H1 (cell line): ENCODE results near the gene TP53BP2. TPM values are rescaled to one million over a fixed set of nuclear protein-coding genes. Genes with fewer than 3 reads are reported as not detected.

Source experiments
- CTCF ChIA-PET: fragments of 300-600 bp; sonication (Branson Sonifier 250); formaldehyde crosslinking; loops from one replicate; lab custom pipeline; 2021; ENCODE audit not compliant: partially characterized antibody; lab: Charles Lee
- POLR2A ChIA-PET: fragments of 300-600 bp; sonication (Branson Sonifier 250); formaldehyde crosslinking; loops from one replicate; lab custom pipeline; 2021; ENCODE audit warnings: inconsistent platforms; ENCODE audit not compliant: partially characterized antibody; lab: Charles Lee
- DNase-seq, 2 experiments: peaks; one replicate each; pipeline versions ENCODE4 v3.0.0 to v3.0.0-alpha.2; 2010 to 2022; ENCODE audit warnings: low spot score in 2 of 2, low read depth in 1 of 2, mixed read lengths in 1 of 2
- FAIRE-seq: peaks from 2 replicates; lab custom pipeline; 2011; peaks lifted over from hg19 to GRCh38; lab: Jason Lieb, UNC
- H2AFZ ChIP-seq: 2 replicates; pipeline ENCODE4 v1.8.1; 2012; ENCODE audit warnings: low read length, inconsistent platforms
- H2AK5ac ChIP-seq: 2 replicates; pipeline ENCODE4 v1.6.1; 2013; ENCODE audit warnings: low read depth, low read length
- H2BK120ac ChIP-seq: replicated peaks from 2 replicates; pipeline ENCODE3; 2013; ENCODE audit warnings: low read depth, low read length, inconsistent platforms
- H2BK12ac ChIP-seq: 2 replicates; pipeline ENCODE4 v1.6.1; 2013; ENCODE audit warnings: low read depth, low read length
- H2BK15ac ChIP-seq: 2 replicates; pipeline ENCODE4 v1.6.1; 2013; ENCODE audit warnings: low read length
- H2BK20ac ChIP-seq: 2 replicates; pipeline ENCODE4 v1.6.1; 2013; ENCODE audit warnings: low read length
- H2BK5ac ChIP-seq: 2 replicates; pipeline ENCODE4 v1.6.1; 2013; ENCODE audit warnings: low read depth, low read length
- H3K14ac ChIP-seq: 2 replicates; pipeline ENCODE4 v1.6.1; 2013; ENCODE audit warnings: inconsistent platforms; ENCODE audit not compliant: insufficient read length
- H3K18ac ChIP-seq: 2 replicates; pipeline ENCODE4 v1.6.1; 2013; ENCODE audit warnings: low read length; ENCODE audit errors: extremely low read depth
- H3K23ac ChIP-seq: 2 replicates; pipeline ENCODE4 v1.6.1; 2013; ENCODE audit warnings: inconsistent platforms; ENCODE audit not compliant: insufficient read length
- H3K23me2 ChIP-seq: 2 replicates; pipeline ENCODE4 v1.6.1; 2013; ENCODE audit warnings: low read depth, low read length
- H3K27ac ChIP-seq: 2 replicates; pipeline ENCODE4 v1.6.1; 2011; ENCODE audit warnings: low read depth, low read length, inconsistent platforms
- H3K27me3 ChIP-seq, 4 experiments: replicated peaks in 1 of 4; 1 replicate in 1 of 4; 2 replicates in 3 of 4; pipeline versions ENCODE4 v1.6.1 to v1.8.1; 2011 to 2013; ENCODE audit warnings: low read length in 3 of 4, mild to moderate bottlenecking in 3 of 4, inconsistent platforms in 2 of 4, mixed read lengths in 2 of 4, moderate library complexity in 1 of 4; ENCODE audit not compliant: control insufficient read depth in 3 of 4, insufficient read depth in 3 of 4; ENCODE audit errors: extremely low read depth in 1 of 4
- H3K36me3 ChIP-seq, 4 experiments: 2 replicates each; pipeline versions ENCODE4 v1.6.1 to v1.8.1; 2011 to 2013; ENCODE audit warnings: mild to moderate bottlenecking in 4 of 4, low read length in 3 of 4, moderate library complexity in 2 of 4, control low read depth in 1 of 4, inconsistent platforms in 1 of 4; ENCODE audit not compliant: insufficient read depth in 4 of 4, control insufficient read depth in 2 of 4
- H3K4ac ChIP-seq: replicated peaks from 2 replicates; pipeline ENCODE3; 2013; ENCODE audit warnings: low read length, low read depth, mixed read lengths, inconsistent platforms; ENCODE audit not compliant: insufficient read length
- H3K4me1 ChIP-seq, 4 experiments: replicated peaks in 1 of 4; 1 replicate in 1 of 4; 2 replicates in 3 of 4; pipeline versions ENCODE4 v1.6.1 to v1.8.1; 2011 to 2013; ENCODE audit warnings: low read length in 3 of 4, inconsistent platforms in 2 of 4, mixed read lengths in 1 of 4; ENCODE audit not compliant: insufficient read depth in 4 of 4, control insufficient read depth in 3 of 4
- H3K4me2 ChIP-seq, 2 experiments: 2 replicates each; pipeline versions ENCODE4 v1.6.1 to v1.8.1; 2011 to 2013; ENCODE audit warnings: low read depth in 2 of 2, low read length in 2 of 2, control low read depth in 1 of 2, inconsistent platforms in 1 of 2, mild to moderate bottlenecking in 1 of 2; ENCODE audit not compliant: insufficient read depth in 1 of 2
- H3K4me3 ChIP-seq, 4 experiments: fragments of 200-600, 300-600 bp in 1 of 4; sonication (generic), shearing (Covaris generic), sonication (Bioruptor Twin) in 1 of 4; 2 replicates each; pipeline versions ENCODE4 v1.5.1 to v1.8.1; 2011 to 2016; ENCODE audit warnings: low read length in 4 of 4, low read depth in 3 of 4, control low read depth in 2 of 4, inconsistent platforms in 2 of 4, mild to moderate bottlenecking in 2 of 4, mixed read lengths in 1 of 4, moderate library complexity in 1 of 4; ENCODE audit not compliant: insufficient read depth in 2 of 4; ENCODE audit errors: extremely low read depth in 1 of 4
- H3K56ac ChIP-seq: replicated peaks from 2 replicates; pipeline ENCODE3; 2013; ENCODE audit warnings: low read depth, mild to moderate bottlenecking, mixed read lengths, low read length, inconsistent platforms; ENCODE audit not compliant: insufficient read length
- H3K79me1 ChIP-seq: 2 replicates; pipeline ENCODE4 v1.6.1; 2013; ENCODE audit warnings: low read depth, low read length, control low read depth
- H3K79me2 ChIP-seq, 2 experiments: 2 replicates each; pipeline versions ENCODE4 v1.6.1 to v1.8.1; 2012 to 2013; ENCODE audit warnings: low read length in 2 of 2, mild to moderate bottlenecking in 2 of 2, inconsistent platforms in 1 of 2; ENCODE audit not compliant: insufficient read depth in 2 of 2, control insufficient read depth in 1 of 2
- H3K9ac ChIP-seq, 4 experiments: replicated peaks in 1 of 4; 1 replicate in 1 of 4; 2 replicates in 3 of 4; pipeline versions ENCODE4 v1.6.1 to v1.8.1; 2011 to 2013; ENCODE audit warnings: low read depth in 3 of 4, low read length in 3 of 4, control low read depth in 2 of 4, mild to moderate bottlenecking in 2 of 4, moderate library complexity in 2 of 4, inconsistent platforms in 1 of 4; ENCODE audit errors: extremely low read depth in 1 of 4
- H3K9me3 ChIP-seq, 2 experiments: 2 replicates each; pipeline versions ENCODE4 v1.6.1 to v1.8.1; 2012 to 2013; ENCODE audit warnings: mild to moderate bottlenecking in 2 of 2, moderate library complexity in 2 of 2, control low read depth in 1 of 2, inconsistent platforms in 1 of 2, low read depth in 1 of 2, low read length in 1 of 2, mixed read lengths in 1 of 2; ENCODE audit not compliant: insufficient read depth in 2 of 2
- H4K20me1 ChIP-seq, 2 experiments: replicated peaks in 1 of 2; 2 replicates each; pipeline versions ENCODE3 to v1.8.1; 2011 to 2013; ENCODE audit warnings: inconsistent platforms in 2 of 2, low read length in 2 of 2, mild to moderate bottlenecking in 1 of 2; ENCODE audit not compliant: insufficient read depth in 2 of 2, control insufficient read depth in 1 of 2
- H4K5ac ChIP-seq: 2 replicates; pipeline ENCODE4 v1.6.1; 2013; ENCODE audit warnings: low read length, low read depth, mixed read lengths, inconsistent platforms; ENCODE audit not compliant: insufficient read length
- H4K8ac ChIP-seq: 2 replicates; pipeline ENCODE4 v1.8.0; 2013; ENCODE audit warnings: mild to moderate bottlenecking, moderate library complexity, low read length, inconsistent platforms; ENCODE audit not compliant: insufficient read depth; ENCODE audit errors: extremely low read depth
- H4K91ac ChIP-seq: replicated peaks from 2 replicates; pipeline ENCODE3; 2013; ENCODE audit warnings: low read length, mixed read lengths, inconsistent platforms; ENCODE audit not compliant: insufficient read length
- CHD1 ChIP-seq: IDR thresholded peaks from 2 replicates; pipeline ENCODE4 v1.6.1; 2012; ENCODE audit warnings: low read depth, low read length, improper control_type of control experiment
- GABPA ChIP-seq: IDR thresholded peaks from 2 replicates; pipeline ENCODE4 v1.6.1; 2011; ENCODE audit warnings: mild to moderate bottlenecking, low read length, moderate library complexity, borderline replicate concordance; ENCODE audit not compliant: insufficient read depth
- MAFK ChIP-seq: IDR thresholded peaks from 2 replicates; pipeline ENCODE4 v1.6.1; 2012; ENCODE audit warnings: low read depth, mild to moderate bottlenecking, improper control_type of control experiment, low read length
- MAX ChIP-seq: IDR thresholded peaks from 2 replicates; pipeline ENCODE4 v1.6.1; 2012; ENCODE audit warnings: inconsistent platforms
- RBBP5 ChIP-seq: IDR thresholded peaks from 2 replicates; pipeline ENCODE4 v1.7.1; 2012; ENCODE audit warnings: low read depth, mild to moderate bottlenecking, inconsistent platforms, low read length, moderate library complexity, borderline replicate concordance
- TAF1 ChIP-seq: IDR thresholded peaks from 2 replicates; pipeline ENCODE4 v1.6.1; 2011; ENCODE audit warnings: mild to moderate bottlenecking, low read depth, low read length
- WGBS, 2 experiments: shearing (Covaris generic) in 1 of 2; methylation state at CpG; one replicate each; pipeline versions ENCODE4 v1.1.6 to v1.1.7; 2013 to 2015; ENCODE audit warnings: low lambda C conversion rate in 2 of 2, mixed read lengths in 2 of 2, inconsistent platforms in 1 of 2, low coverage in 1 of 2, missing lambda C conversion rate in 1 of 2; ENCODE audit not compliant: insufficient replicate concordance in 2 of 2, insufficient coverage in 1 of 2, insufficient read length in 1 of 2; ENCODE audit errors: extremely low coverage in 1 of 2, missing lambda C conversion rate in 1 of 2; 5-methylcytosine and 5-hydroxymethylcytosine counted together
- polyA plus RNA-seq, 7 experiments: library from polyadenylated mRNA; depleted of rRNA in 3 of 7; stranded (reverse) in 5 of 7; unstranded in 2 of 7; fragments of >200 nt in 5 of 7; fragments of 200-250 nt in 2 of 7; gene quantifications; 1 replicate in 5 of 7; 2 replicates in 1 of 7; 4 replicates in 1 of 7; pipeline versions ENCODE4 v1.2.1 to v1.2.3, GENCODE V29; 2011 to 2013; ENCODE audit warnings: missing spikeins in 2 of 7, mixed read lengths in 2 of 7
- total RNA-seq: library from RNA; stranded (reverse); fragmentation: NEBNext Ultra II Directional; extraction: Animal tissue kit (Norgen Biotek cat#: 25700); gene quantifications from 2 replicates; pipeline ENCODE4 v1.2.1, GENCODE V29; 2021

Gene TP53BP2
- total and polyA plus RNA-seq, 2 of the 8 experiments (the other 6 are each of a cell fraction or from before 2014, with no cell fraction given): 18.0 to 38.7 TPM

- Histone ChIP-seq H3K36me3 (no peaks in the 10 kb centered on the region), H3K79me1 (no peaks in the 10 kb centered on the region), H2BK5ac (no peak overlapping the region), H3K23me2 (no peaks in the 10 kb centered on the region; the same call in 1 of the 2 replicates), H3K27ac (no peak overlapping the region), H3K4me3 (no peak overlapping the region), H2BK20ac (no peak overlapping the region), H3K9me3 (no peaks in the 10 kb centered on the region), H3K4ac (no peak overlapping the region), H3K79me2 (no peaks in the 10 kb centered on the region), H2AK5ac (no peak overlapping the region), H4K20me1 (no peaks in the 10 kb centered on the region), H4K8ac (no peak overlapping the region), H2BK120ac (no peak overlapping the region), H3K27me3 (no peaks in the 10 kb centered on the region), H2BK15ac (no peak overlapping the region), H2BK12ac (no peak overlapping the region), H3K9ac (no peak overlapping the region), H2AFZ (no peak overlapping the region), H4K91ac (no peak overlapping the region), H4K5ac (no peak overlapping the region), H3K4me2 (no peak overlapping the region), H3K56ac (no peak overlapping the region), H3K18ac (no peak overlapping the region), H3K14ac (no peak overlapping the region), H3K4me1 (peaks cover 0 to 8% (median 5%) of the 10 kb centered on the region in 4 experiments; a peak in 6 of 7 replicates), H3K23ac (no peak overlapping the region)
- no peak for FAIRE-seq
- TF ChIP-seq MAX (no peak), MAFK (no peak), GABPA (no peak), TAF1 (no peak), CHD1 (no peak), RBBP5 (no peak)
- no peak for DNase-seq
- POLR2A ChIA-PET: interaction anchor here (0.6 to 1.5 kb wide), 3 partner anchors 13 to 91 kb away, joined by 3 to 4 read pairs (median 3); partner anchors contain the start of gene TP53BP2
- CTCF ChIA-PET: interaction anchor here (0.6 to 2.4 kb wide), 6 partner anchors 10 to 100 kb away, joined by 3 to 9 read pairs (median 4); no protein-coding TSS in a partner anchor
- 92% methylated on average over 8 of the region's 9 CpGs; no CpG with 5 or more reads in 1 of the 2 experiments for WGBS, 2 experiments
These were observed 90.3 kb downstream of the TP53BP2 start for GRCh38 chr1:223755432-223755792.
